Chondrocyte (in vitro differentiated cells): ENCODE results near the gene MAPK7. TPM values are rescaled to one million over a fixed set of nuclear protein-coding genes. Genes with fewer than 3 reads are reported as not detected.

Source experiments
- DNase-seq: peaks from one replicate; pipeline ENCODE4 v3.0.0; 2021; ENCODE audit warnings: mixed read lengths, low spot score
- H3K27ac Mint-ChIP-seq: one replicate; pipeline ENCODE4 v1.8.0; 2021; ENCODE audit warnings: mild to moderate bottlenecking, moderate library complexity, mixed read lengths; ENCODE audit not compliant: unreplicated experiment
- H3K27me3 Mint-ChIP-seq: 2 replicates; pipeline ENCODE4 v1.8.0; 2021; ENCODE audit warnings: low read depth, mixed read lengths
- H3K36me3 Mint-ChIP-seq: 2 replicates; pipeline ENCODE4 v1.8.0; 2021; ENCODE audit warnings: low read depth, mixed read lengths
- H3K4me1 Mint-ChIP-seq: 2 replicates; pipeline ENCODE4 v1.8.0; 2021; ENCODE audit warnings: low read depth, mild to moderate bottlenecking, mixed read lengths
- H3K4me3 Mint-ChIP-seq: one replicate; pipeline ENCODE4 v1.8.0; 2021; ENCODE audit warnings: mild to moderate bottlenecking, moderate library complexity, mixed read lengths; ENCODE audit not compliant: unreplicated experiment
- H3K9me3 Mint-ChIP-seq: 2 replicates; pipeline ENCODE4 v1.8.0; 2021; ENCODE audit warnings: low read depth, mixed read lengths
- CTCF ChIP-seq: fragments of 200-600 bp; sonication (generic); IDR thresholded peaks from 2 replicates; pipeline ENCODE4 v1.5.0; 2021; ENCODE audit warnings: antibody characterized with exemption, mild to moderate bottlenecking, moderate library complexity
- total RNA-seq: library from RNA; stranded (reverse); gene quantifications from 3 replicates; pipeline ENCODE4 v1.2.1, GENCODE V29; 2021

MAPK7 gene
- total RNA-seq, 1 donor from 2014 or later, result 52.3 TPM

GRCh38 chr17:19404264-19404663 is 26.0 kb downstream of the MAPK7 start:
- no peak for DNase-seq
- Mint-ChIP-seq H3K9me3 (no peaks in the 10 kb centered on the region), H3K27me3 (no peaks in the 10 kb centered on the region), H3K27ac (no peak overlapping the region), H3K4me3 (no peak overlapping the region), H3K36me3 (no peaks in the 10 kb centered on the region), H3K4me1 (peaks cover 2% of the 10 kb centered on the region)
- TF ChIP-seq CTCF, result no peak

GRCh38 chr17:19405114-19405513 is 26.8 kb downstream of the MAPK7 start:
- Mint-ChIP-seq H3K27me3 (no peaks in the 10 kb centered on the region), H3K4me3 (no peak overlapping the region), H3K36me3 (no peaks in the 10 kb centered on the region), H3K9me3 (no peaks in the 10 kb centered on the region), H3K4me1 (peaks cover 11% of the 10 kb centered on the region), H3K27ac (no peak overlapping the region)
- no peak for TF ChIP-seq CTCF
- no peak for DNase-seq

- Mint-ChIP-seq H3K9me3 (no peaks in the 10 kb centered on the region), H3K27ac (no peak overlapping the region), H3K36me3 (no peaks in the 10 kb centered on the region), H3K27me3 (no peaks in the 10 kb centered on the region), H3K4me1 (peaks cover 17% of the 10 kb centered on the region), H3K4me3 (no peak overlapping the region)
- no peak for TF ChIP-seq CTCF
- DNase-seq, result no peak
Measured at GRCh38 chr17:19407601-19408345, 29.5 kb downstream of the MAPK7 start.

- no peaks in the 10 kb centered on the region for H3K27me3 Mint-ChIP-seq
- no peak for DNase-seq
- H3K9me3 Mint-ChIP-seq, result no peaks in the 10 kb centered on the region
- H3K27ac Mint-ChIP-seq, result no peak overlapping the region
- no peak for TF ChIP-seq CTCF
- H3K4me3 Mint-ChIP-seq, result no peak overlapping the region
- no peaks in the 10 kb centered on the region for H3K36me3 Mint-ChIP-seq
- H3K4me1 Mint-ChIP-seq, result peaks cover 17% of the 10 kb centered on the region
Measured at GRCh38 chr17:19408346-19408710, 30.0 kb downstream of the MAPK7 start.

GRCh38 chr17:19409066-19409465 is 30.8 kb downstream of the MAPK7 start:
- H3K4me3 Mint-ChIP-seq, result no peak overlapping the region
- H3K27me3 Mint-ChIP-seq, result no peaks in the 10 kb centered on the region
- H3K9me3 Mint-ChIP-seq, result no peaks in the 10 kb centered on the region
- no peaks in the 10 kb centered on the region for H3K36me3 Mint-ChIP-seq
- peaks cover 17% of the 10 kb centered on the region for H3K4me1 Mint-ChIP-seq
- DNase-seq, result no peak
- no peak overlapping the region for H3K27ac Mint-ChIP-seq
- no peak for TF ChIP-seq CTCF
